Central memory CD8-positive, alpha-beta T cell (primary cell): ENCODE results near the gene FTSJ1.

Experiments used
- ATAC-seq: fragments of 150-1000 bp; cut with Tn5 transposase; replicated peaks from 2 replicates; pipeline ENCODE4 v1.10.0; 2022; ENCODE audit warnings: mild to moderate bottlenecking, moderate FRiP score, moderate number of reproducible peaks; ENCODE audit not compliant: poor library complexity, severe bottlenecking; ENCODE audit errors: extremely low read depth
- DNase-seq, 2 donors: peaks; one replicate each; pipeline ENCODE4 v3.0.0; 2021; ENCODE audit warnings: low spot score in 2 of 2
- H3K27ac Mint-ChIP-seq: one replicate; pipeline ENCODE4 v1.8.0; 2022; ENCODE audit warnings: low read depth, mild to moderate bottlenecking, moderate library complexity, mixed read lengths
- H3K27me3 Mint-ChIP-seq: one replicate; pipeline ENCODE4 v1.8.0; 2022; ENCODE audit warnings: mixed read lengths
- H3K36me3 Mint-ChIP-seq: one replicate; pipeline ENCODE4 v1.8.0; 2022; ENCODE audit warnings: mild to moderate bottlenecking, moderate library complexity, mixed read lengths; ENCODE audit not compliant: insufficient read depth
- H3K4me1 Mint-ChIP-seq: one replicate; pipeline ENCODE4 v1.8.0; 2022; ENCODE audit warnings: mixed read lengths
- H3K4me3 Mint-ChIP-seq: one replicate; pipeline ENCODE4 v1.8.0; 2022; ENCODE audit warnings: mild to moderate bottlenecking, moderate library complexity, mixed read lengths
- H3K9me3 Mint-ChIP-seq: one replicate; pipeline ENCODE4 v1.8.0; 2022; ENCODE audit warnings: mixed read lengths

FTSJ1 gene

GRCh38 chrX:48473704-48473990, 2.4 kb upstream of the FTSJ1 start:
- no peak for DNase-seq
- no peak overlapping the region for H3K27ac Mint-ChIP-seq
- H3K36me3 Mint-ChIP-seq: peaks cover 8% of the 10 kb centered on the region
- no peaks in the 10 kb centered on the region for H3K9me3 Mint-ChIP-seq
- H3K4me3 Mint-ChIP-seq: no peak overlapping the region
- ATAC-seq: no peak
- peaks cover 36% of the 10 kb centered on the region for H3K4me1 Mint-ChIP-seq
- H3K27me3 Mint-ChIP-seq: no peaks in the 10 kb centered on the region

- H3K27ac Mint-ChIP-seq: no peak overlapping the region
- H3K4me1 Mint-ChIP-seq: peaks cover 31% of the 10 kb centered on the region
- H3K9me3 Mint-ChIP-seq: no peaks in the 10 kb centered on the region
- no peaks in the 10 kb centered on the region for H3K27me3 Mint-ChIP-seq
- ATAC-seq: no peak
- peaks cover 8% of the 10 kb centered on the region for H3K36me3 Mint-ChIP-seq
- DNase-seq: no peak
- H3K4me3 Mint-ChIP-seq: no peak overlapping the region
Observed at GRCh38 chrX:48474127-48474526, 1.9 kb upstream of the FTSJ1 start.

DNA sequence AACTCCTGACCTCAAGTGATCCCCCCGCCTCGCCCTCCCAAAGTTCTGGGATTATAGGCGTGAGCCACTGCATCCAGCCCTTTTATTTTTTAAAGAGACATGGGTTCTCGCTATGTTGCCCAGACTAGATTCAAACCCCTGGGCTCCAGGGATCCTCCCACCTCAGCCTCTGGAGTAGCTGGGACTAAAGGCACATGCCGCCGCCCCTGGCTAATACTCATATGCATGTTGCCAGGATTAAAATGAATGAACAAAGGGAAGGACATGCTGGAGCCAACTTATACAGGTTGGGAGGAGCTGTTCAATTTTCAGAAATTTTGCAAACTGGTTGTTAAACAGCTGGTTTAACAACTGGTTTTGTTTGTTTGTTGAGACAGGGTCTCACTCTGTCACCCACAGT, 1.4 kb upstream of the FTSJ1 start:
- Mint-ChIP-seq H3K36me3 (peaks cover 8% of the 10 kb centered on the region), H3K4me1 (peaks cover 26% of the 10 kb centered on the region), H3K27me3 (no peaks in the 10 kb centered on the region), H3K9me3 (no peaks in the 10 kb centered on the region), H3K4me3 (no peak overlapping the region), H3K27ac (no peak overlapping the region)
- ATAC-seq (no peak), DNase-seq (no peak)

- Mint-ChIP-seq H3K27ac (peak overlapping the region; percentile 56), H3K36me3 (peaks cover 8% of the 10 kb centered on the region), H3K4me1 (peaks cover 24% of the 10 kb centered on the region), H3K9me3 (no peaks in the 10 kb centered on the region), H3K27me3 (no peaks in the 10 kb centered on the region), H3K4me3 (peak overlapping the region; percentile 90)
- no peak for DNase-seq
- ATAC-seq: no peak
Observed at GRCh38 chrX:48475296-48475695, 703 bp upstream of the FTSJ1 start.

DNA sequence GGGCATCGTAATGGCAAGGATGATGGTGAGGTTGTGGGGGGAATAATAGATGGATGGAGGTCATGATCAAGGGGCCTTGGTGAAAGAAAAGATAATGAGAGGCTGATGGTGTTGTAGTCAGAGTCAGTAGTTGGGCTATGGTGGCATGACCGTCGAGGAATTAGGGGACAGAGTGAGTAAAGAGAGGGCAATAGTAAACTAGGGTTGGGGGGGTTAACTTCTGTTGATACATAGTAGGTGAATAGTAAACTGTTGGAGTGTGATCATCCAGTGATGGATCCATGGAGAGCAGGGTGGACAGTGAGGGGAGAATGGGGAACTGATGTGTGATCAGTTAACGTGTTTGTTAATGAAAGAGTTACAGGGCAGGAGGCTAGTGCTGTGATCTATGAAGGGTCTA, 920 bp downstream of the FTSJ1 start:
- no peak for ATAC-seq
- Mint-ChIP-seq H3K9me3 (no peaks in the 10 kb centered on the region), H3K36me3 (peaks cover 18% of the 10 kb centered on the region), H3K27me3 (no peaks in the 10 kb centered on the region), H3K4me3 (peak overlapping the region; percentile 90), H3K4me1 (peaks cover 24% of the 10 kb centered on the region), H3K27ac (peak overlapping the region; percentile 56)
- DNase-seq: no peak

DNA sequence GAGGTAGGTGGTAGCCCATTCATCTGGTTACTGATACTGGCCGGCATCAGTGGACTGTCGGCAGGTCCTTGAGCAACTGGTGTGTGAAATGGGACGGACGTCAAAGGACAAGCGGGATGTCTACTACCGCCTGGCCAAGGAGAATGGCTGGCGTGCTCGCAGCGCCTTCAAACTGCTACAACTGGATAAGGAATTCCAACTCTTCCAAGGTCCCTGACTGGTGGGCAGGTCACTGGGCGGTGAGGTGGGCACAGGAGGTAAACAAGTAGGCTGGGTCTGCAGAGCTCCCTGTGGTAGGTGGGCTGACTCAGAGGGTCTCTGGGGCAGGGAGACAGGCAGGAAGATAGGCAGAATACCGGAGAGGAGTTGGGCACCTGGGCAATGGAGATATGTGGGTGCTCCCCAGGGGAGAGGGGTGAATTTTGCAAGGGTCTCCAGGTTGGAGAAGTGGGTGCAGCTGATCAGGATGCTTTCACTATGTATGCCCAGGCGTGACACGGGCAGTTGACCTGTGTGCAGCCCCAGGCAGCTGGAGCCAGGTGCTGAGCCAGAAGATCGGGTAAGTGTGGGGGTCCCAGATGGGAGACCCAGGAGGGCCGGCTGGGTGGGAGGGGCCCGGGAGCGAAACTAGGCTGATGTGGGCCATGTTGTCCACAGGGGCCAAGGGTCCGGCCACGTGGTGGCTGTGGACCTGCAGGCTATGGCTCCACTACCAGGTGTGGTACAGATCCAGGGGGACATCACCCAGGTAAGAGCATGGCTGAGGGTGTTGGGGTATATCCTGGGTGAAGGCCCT, 2.2 kb downstream of the FTSJ1 start:
- Mint-ChIP-seq H3K27ac (no peak overlapping the region), H3K9me3 (no peaks in the 10 kb centered on the region), H3K4me1 (peaks cover 24% of the 10 kb centered on the region), H3K36me3 (peaks cover 24% of the 10 kb centered on the region), H3K4me3 (no peak overlapping the region), H3K27me3 (no peaks in the 10 kb centered on the region)
- DNase-seq: no peak
- no peak for ATAC-seq

GRCh38 chrX:48478806-48479205, 2.8 kb downstream of the FTSJ1 start:
- Mint-ChIP-seq H3K4me3 (no peak overlapping the region), H3K27ac (no peak overlapping the region), H3K27me3 (no peaks in the 10 kb centered on the region), H3K4me1 (peaks cover 24% of the 10 kb centered on the region), H3K36me3 (peaks cover 29% of the 10 kb centered on the region), H3K9me3 (no peaks in the 10 kb centered on the region)
- no peak for DNase-seq
- no peak for ATAC-seq

DNA sequence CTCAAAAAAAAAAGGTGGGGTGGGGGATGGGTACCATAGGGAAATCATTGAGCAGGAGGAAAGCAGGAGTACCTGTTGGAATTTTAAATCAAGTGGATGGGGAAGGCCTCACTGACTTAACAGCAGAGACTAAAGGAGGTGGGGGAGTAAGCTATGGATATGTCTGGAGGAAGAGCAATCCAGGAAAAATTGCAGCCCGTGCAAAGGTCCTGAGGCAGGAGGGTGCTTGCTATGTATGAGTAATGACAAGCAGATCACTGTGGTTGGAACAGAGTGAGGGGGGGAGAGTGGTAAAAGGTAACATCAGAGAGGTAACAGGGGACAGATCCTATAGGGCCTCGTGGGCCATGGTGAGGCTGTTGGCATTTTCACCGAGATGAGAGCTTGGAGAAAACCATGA, 4.1 kb downstream of the FTSJ1 start:
- no peak for DNase-seq
- Mint-ChIP-seq H3K9me3 (no peaks in the 10 kb centered on the region), H3K4me3 (no peak overlapping the region), H3K27me3 (no peaks in the 10 kb centered on the region), H3K4me1 (peaks cover 24% of the 10 kb centered on the region), H3K27ac (peak overlapping the region; percentile 11), H3K36me3 (peaks cover 29% of the 10 kb centered on the region)
- no peak for ATAC-seq

GRCh38 chrX:48480583-48480982, 4.6 kb downstream of the FTSJ1 start:
- peak overlapping the region; percentile 11 for H3K27ac Mint-ChIP-seq
- peaks cover 29% of the 10 kb centered on the region for H3K36me3 Mint-ChIP-seq
- DNase-seq (no peak), ATAC-seq (no peak)
- no peaks in the 10 kb centered on the region for H3K27me3 Mint-ChIP-seq
- H3K9me3 Mint-ChIP-seq: no peaks in the 10 kb centered on the region
- H3K4me1 Mint-ChIP-seq: peaks cover 24% of the 10 kb centered on the region
- no peak overlapping the region for H3K4me3 Mint-ChIP-seq

GRCh38 chrX:48482526-48482925, 6.5 kb downstream of the FTSJ1 start:
- ATAC-seq (no peak), DNase-seq (no peak)
- H3K4me1 Mint-ChIP-seq: peaks cover 10% of the 10 kb centered on the region
- H3K27me3 Mint-ChIP-seq: no peaks in the 10 kb centered on the region
- peaks cover 24% of the 10 kb centered on the region for H3K36me3 Mint-ChIP-seq
- H3K4me3 Mint-ChIP-seq: no peak overlapping the region
- no peaks in the 10 kb centered on the region for H3K9me3 Mint-ChIP-seq
- no peak overlapping the region for H3K27ac Mint-ChIP-seq

DNA sequence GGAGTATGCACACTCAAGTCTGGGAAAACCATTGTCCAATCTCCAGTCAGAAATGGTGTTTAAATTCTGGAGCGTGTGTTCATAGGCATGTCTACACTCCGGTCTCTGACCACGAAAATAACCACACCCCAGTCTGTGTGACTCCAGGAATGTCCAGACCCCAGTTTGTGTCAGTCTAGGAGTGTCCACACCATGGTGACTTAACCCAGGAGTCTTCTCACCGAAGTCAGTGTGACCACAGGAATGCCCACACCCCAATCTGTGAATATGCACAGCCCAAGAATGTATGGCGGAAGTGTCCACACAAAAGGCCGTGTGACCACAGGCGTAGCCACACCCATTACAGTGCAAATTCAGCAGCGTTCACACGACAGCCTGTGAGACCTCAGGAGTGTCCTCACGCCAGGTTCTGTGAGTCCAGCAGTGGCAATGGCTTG, 11.4 kb downstream of the FTSJ1 start:
- Mint-ChIP-seq H3K27me3 (no peaks in the 10 kb centered on the region), H3K4me3 (no peak overlapping the region), H3K9me3 (no peaks in the 10 kb centered on the region), H3K4me1 (no peaks in the 10 kb centered on the region), H3K27ac (no peak overlapping the region), H3K36me3 (peaks cover 12% of the 10 kb centered on the region)
- ATAC-seq (no peak), DNase-seq (no peak)

DNA sequence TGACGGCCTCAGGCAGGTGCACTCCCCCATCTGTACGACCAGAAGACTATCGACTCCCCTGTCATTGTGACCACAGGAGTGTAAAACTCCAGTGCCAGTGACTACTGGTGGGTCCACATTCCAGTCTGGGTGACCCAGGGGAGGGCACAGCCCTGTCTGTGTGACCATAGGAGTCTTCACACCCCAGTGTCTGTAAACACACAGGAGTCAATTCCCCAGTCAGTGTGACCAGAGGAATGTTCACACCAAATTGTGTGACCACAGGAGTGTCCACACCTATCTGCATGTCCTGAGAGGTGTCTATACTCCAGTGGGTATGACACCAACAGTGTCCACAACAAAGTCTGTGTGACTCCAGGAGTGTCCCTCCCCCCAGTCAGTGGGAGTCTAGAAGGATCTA, 12.0 kb downstream of the FTSJ1 start:
- H3K9me3 Mint-ChIP-seq: no peaks in the 10 kb centered on the region
- DNase-seq (no peak), ATAC-seq (no peak)
- H3K36me3 Mint-ChIP-seq: peaks cover 8% of the 10 kb centered on the region
- no peaks in the 10 kb centered on the region for H3K4me1 Mint-ChIP-seq
- H3K27ac Mint-ChIP-seq: no peak overlapping the region
- H3K4me3 Mint-ChIP-seq: no peak overlapping the region
- H3K27me3 Mint-ChIP-seq: no peaks in the 10 kb centered on the region

DNA sequence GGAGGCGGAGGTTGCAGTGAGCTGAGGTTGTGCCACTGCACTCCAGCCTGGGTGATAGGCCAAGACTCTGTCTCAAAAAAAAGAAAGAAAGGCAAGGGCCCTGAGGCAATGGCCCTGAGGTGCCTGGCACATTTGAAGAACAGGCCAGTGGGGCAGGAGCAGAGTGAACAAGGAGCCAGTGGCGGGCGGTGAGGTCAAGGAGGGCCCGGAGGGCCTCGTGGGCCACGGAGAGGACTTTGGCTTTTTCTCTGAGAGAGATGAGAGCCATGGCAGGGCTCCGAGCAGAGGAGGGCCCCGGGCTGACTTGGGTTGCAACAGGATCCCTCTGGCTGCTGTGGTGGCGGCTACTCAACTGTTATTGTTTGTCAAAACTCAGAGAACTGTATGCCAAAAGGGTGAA, 13.3 kb downstream of the FTSJ1 start:
- H3K4me1 Mint-ChIP-seq: no peaks in the 10 kb centered on the region
- no peak for ATAC-seq
- H3K9me3 Mint-ChIP-seq: no peaks in the 10 kb centered on the region
- H3K4me3 Mint-ChIP-seq: no peak overlapping the region
- no peaks in the 10 kb centered on the region for H3K27me3 Mint-ChIP-seq
- peaks cover 2% of the 10 kb centered on the region for H3K36me3 Mint-ChIP-seq
- DNase-seq: no peak
- H3K27ac Mint-ChIP-seq: no peak overlapping the region
